ENCODE data around the gene ZDHHC11.

DNA sequence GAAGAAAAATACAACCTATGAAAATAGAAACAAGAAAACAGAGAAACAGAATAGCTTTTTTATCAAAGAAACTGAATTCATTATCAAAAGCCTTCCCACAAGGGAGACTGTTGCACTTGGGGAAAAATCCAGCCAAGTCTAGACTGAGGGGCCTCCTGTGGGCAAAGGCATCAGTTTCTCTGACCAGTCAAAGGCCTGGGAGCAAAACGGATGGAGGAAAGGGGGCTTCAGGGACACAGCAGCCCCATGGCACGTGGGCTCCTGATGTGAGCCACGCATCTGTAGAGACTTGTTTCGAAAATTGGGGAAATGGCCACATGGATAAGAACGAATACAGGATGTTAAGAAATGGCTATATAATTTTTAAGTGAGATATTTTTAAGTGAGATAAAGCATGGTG is 87.4 kb downstream of the ZDHHC11 start:
- TF ChIP-seq, protein P1, sequence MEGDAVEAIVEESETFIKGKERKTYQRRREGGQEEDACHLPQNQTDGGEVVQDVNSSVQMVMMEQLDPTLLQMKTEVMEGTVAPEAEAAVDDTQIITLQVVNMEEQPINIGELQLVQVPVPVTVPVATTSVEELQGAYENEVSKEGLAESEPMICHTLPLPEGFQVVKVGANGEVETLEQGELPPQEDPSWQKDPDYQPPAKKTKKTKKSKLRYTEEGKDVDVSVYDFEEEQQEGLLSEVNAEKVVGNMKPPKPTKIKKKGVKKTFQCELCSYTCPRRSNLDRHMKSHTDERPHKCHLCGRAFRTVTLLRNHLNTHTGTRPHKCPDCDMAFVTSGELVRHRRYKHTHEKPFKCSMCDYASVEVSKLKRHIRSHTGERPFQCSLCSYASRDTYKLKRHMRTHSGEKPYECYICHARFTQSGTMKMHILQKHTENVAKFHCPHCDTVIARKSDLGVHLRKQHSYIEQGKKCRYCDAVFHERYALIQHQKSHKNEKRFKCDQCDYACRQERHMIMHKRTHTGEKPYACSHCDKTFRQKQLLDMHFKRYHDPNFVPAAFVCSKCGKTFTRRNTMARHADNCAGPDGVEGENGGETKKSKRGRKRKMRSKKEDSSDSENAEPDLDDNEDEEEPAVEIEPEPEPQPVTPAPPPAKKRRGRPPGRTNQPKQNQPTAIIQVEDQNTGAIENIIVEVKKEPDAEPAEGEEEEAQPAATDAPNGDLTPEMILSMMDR (IDR thresholded peaks at IDR 0.05 in 2 of 3, conservative IDR thresholded peaks at IDR 0.05 in 1 of 3; ENCODE audit: borderline replicate concordance in 1 of 3, insufficient read depth in 1 of 3, low read depth in 2 of 3, low read length in 2 of 3) = no peak
- TF ChIP-seq, protein P2, sequence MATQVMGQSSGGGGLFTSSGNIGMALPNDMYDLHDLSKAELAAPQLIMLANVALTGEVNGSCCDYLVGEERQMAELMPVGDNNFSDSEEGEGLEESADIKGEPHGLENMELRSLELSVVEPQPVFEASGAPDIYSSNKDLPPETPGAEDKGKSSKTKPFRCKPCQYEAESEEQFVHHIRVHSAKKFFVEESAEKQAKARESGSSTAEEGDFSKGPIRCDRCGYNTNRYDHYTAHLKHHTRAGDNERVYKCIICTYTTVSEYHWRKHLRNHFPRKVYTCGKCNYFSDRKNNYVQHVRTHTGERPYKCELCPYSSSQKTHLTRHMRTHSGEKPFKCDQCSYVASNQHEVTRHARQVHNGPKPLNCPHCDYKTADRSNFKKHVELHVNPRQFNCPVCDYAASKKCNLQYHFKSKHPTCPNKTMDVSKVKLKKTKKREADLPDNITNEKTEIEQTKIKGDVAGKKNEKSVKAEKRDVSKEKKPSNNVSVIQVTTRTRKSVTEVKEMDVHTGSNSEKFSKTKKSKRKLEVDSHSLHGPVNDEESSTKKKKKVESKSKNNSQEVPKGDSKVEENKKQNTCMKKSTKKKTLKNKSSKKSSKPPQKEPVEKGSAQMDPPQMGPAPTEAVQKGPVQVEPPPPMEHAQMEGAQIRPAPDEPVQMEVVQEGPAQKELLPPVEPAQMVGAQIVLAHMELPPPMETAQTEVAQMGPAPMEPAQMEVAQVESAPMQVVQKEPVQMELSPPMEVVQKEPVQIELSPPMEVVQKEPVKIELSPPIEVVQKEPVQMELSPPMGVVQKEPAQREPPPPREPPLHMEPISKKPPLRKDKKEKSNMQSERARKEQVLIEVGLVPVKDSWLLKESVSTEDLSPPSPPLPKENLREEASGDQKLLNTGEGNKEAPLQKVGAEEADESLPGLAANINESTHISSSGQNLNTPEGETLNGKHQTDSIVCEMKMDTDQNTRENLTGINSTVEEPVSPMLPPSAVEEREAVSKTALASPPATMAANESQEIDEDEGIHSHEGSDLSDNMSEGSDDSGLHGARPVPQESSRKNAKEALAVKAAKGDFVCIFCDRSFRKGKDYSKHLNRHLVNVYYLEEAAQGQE (IDR thresholded peaks at IDR 0.05; ENCODE audit: low read depth) = no peak
- TF ChIP-seq EZH2 (IDR thresholded peaks at IDR 0.05) (no peak), EZH2phosphoT487 (IDR thresholded peaks at IDR 0.05; ENCODE audit: borderline replicate concordance) (no peak), POLR2AphosphoS5 (IDR thresholded peaks at IDR 0.05; ENCODE audit: low read depth, low read length) (no peak), ZNF274 (IDR thresholded peaks at IDR 0.05; ENCODE audit: low read depth, low read length) (no peak), YY1 (IDR thresholded peaks at IDR 0.05; ENCODE audit: extremely low read depth, insufficient replicate concordance, low read depth, low read length) (no peak), POLR2A (IDR thresholded peaks at IDR 0.05; ENCODE audit: borderline replicate concordance, extremely low read depth, insufficient read depth, insufficient read length) (no peak), SP1 (IDR thresholded peaks at IDR 0.05; ENCODE audit: low read depth) (no peak), CEBPB (IDR thresholded peaks at IDR 0.05; ENCODE audit: low read depth) (no peak)
- TF ChIP-seq, protein P3, sequence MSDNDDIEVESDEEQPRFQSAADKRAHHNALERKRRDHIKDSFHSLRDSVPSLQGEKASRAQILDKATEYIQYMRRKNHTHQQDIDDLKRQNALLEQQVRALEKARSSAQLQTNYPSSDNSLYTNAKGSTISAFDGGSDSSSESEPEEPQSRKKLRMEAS (IDR thresholded peaks at IDR 0.05) = no peak
